ENCODE data around the gene IL1R2. TPM values are rescaled to one million over a fixed set of nuclear protein-coding genes. Genes with fewer than 3 reads are reported as not detected.

IL1R2 gene
- total RNA-seq, 1 donor from 2014 or later, result not detected

DNA sequence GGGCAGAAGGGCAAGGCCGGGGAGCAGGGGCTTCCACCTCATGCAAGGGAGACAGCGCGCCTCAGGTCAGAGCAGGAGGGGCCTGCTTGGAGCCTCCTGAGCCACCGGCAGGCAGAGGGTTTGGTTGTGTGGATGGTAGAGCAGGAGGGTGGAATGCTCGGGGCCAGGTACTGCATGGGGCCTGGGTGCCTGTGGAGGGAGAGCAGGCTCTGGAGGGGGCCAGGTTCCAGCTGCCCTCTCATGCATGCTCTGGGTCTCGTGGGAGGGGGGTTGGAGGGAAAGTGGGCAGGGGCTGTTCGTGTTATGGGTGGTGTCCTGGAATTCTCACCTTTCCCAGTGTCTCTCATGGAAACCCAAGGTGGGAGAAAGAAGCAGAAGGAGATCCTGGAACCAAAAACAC, 3.2 kb upstream of the IL1R2 start:
- H3K4me1 Mint-ChIP-seq (ENCODE audit: low read depth, unreplicated experiment), result peaks cover 3% of the 10 kb centered on the region
- no peak for DNase-seq
- peaks cover 6% of the 10 kb centered on the region for H3K27me3 Mint-ChIP-seq (ENCODE audit: unreplicated experiment)

GRCh38 chr2:101989740-101990460, 1.9 kb upstream of the IL1R2 start:
- TF ChIP-seq, protein P1, sequence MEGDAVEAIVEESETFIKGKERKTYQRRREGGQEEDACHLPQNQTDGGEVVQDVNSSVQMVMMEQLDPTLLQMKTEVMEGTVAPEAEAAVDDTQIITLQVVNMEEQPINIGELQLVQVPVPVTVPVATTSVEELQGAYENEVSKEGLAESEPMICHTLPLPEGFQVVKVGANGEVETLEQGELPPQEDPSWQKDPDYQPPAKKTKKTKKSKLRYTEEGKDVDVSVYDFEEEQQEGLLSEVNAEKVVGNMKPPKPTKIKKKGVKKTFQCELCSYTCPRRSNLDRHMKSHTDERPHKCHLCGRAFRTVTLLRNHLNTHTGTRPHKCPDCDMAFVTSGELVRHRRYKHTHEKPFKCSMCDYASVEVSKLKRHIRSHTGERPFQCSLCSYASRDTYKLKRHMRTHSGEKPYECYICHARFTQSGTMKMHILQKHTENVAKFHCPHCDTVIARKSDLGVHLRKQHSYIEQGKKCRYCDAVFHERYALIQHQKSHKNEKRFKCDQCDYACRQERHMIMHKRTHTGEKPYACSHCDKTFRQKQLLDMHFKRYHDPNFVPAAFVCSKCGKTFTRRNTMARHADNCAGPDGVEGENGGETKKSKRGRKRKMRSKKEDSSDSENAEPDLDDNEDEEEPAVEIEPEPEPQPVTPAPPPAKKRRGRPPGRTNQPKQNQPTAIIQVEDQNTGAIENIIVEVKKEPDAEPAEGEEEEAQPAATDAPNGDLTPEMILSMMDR (IDR thresholded peaks at IDR 0.05; ENCODE audit: partially characterized antibody, unreplicated experiment), result no peak
- Mint-ChIP-seq H3K27ac (ENCODE audit: unreplicated experiment) (no peak overlapping the region), H3K36me3 (ENCODE audit: unreplicated experiment) (peaks cover 5% of the 10 kb centered on the region), H3K9me3 (ENCODE audit: unreplicated experiment) (peaks cover 5% of the 10 kb centered on the region), H3K4me1 (ENCODE audit: low read depth, unreplicated experiment) (peaks cover 3% of the 10 kb centered on the region), H3K27me3 (ENCODE audit: unreplicated experiment) (peaks cover 6% of the 10 kb centered on the region), H3K4me3 (ENCODE audit: unreplicated experiment) (no peak overlapping the region)
- no peak for DNase-seq

More for the DNA sequence above, 3.2 kb upstream of the IL1R2 start:
- no peak overlapping the region for H3K27ac Mint-ChIP-seq (ENCODE audit: unreplicated experiment)
- TF ChIP-seq, protein P1 (IDR thresholded peaks at IDR 0.05; ENCODE audit: partially characterized antibody, unreplicated experiment), result no peak
- H3K9me3 Mint-ChIP-seq (ENCODE audit: unreplicated experiment), result peaks cover 2% of the 10 kb centered on the region
- no peaks in the 10 kb centered on the region for H3K36me3 Mint-ChIP-seq (ENCODE audit: unreplicated experiment)
- no peak overlapping the region for H3K4me3 Mint-ChIP-seq (ENCODE audit: unreplicated experiment)

GRCh38 chr2:101993772-101994171, 2.0 kb downstream of the IL1R2 start:
- H3K4me3 Mint-ChIP-seq (ENCODE audit: unreplicated experiment), result no peak overlapping the region
- no peak for DNase-seq
- peaks cover 2% of the 10 kb centered on the region for H3K9me3 Mint-ChIP-seq (ENCODE audit: unreplicated experiment)
- no peaks in the 10 kb centered on the region for H3K4me1 Mint-ChIP-seq (ENCODE audit: low read depth, unreplicated experiment)
- peaks cover 6% of the 10 kb centered on the region for H3K36me3 Mint-ChIP-seq (ENCODE audit: unreplicated experiment)
- no peak overlapping the region for H3K27ac Mint-ChIP-seq (ENCODE audit: unreplicated experiment)
- H3K27me3 Mint-ChIP-seq (ENCODE audit: unreplicated experiment), result peaks cover 6% of the 10 kb centered on the region
- TF ChIP-seq, protein P1 (IDR thresholded peaks at IDR 0.05; ENCODE audit: partially characterized antibody, unreplicated experiment), result no peak

- Mint-ChIP-seq H3K27ac (ENCODE audit: unreplicated experiment) (no peak overlapping the region), H3K4me1 (ENCODE audit: low read depth, unreplicated experiment) (no peaks in the 10 kb centered on the region), H3K27me3 (ENCODE audit: unreplicated experiment) (peaks cover 6% of the 10 kb centered on the region), H3K9me3 (ENCODE audit: unreplicated experiment) (peaks cover 2% of the 10 kb centered on the region), H3K4me3 (ENCODE audit: unreplicated experiment) (no peak overlapping the region), H3K36me3 (ENCODE audit: unreplicated experiment) (peaks cover 6% of the 10 kb centered on the region)
- TF ChIP-seq, protein P1 (IDR thresholded peaks at IDR 0.05; ENCODE audit: partially characterized antibody, unreplicated experiment), result no peak
- no peak for DNase-seq
These were observed 3.3 kb downstream of the IL1R2 start for GRCh38 chr2:101995019-101995418.

DNA sequence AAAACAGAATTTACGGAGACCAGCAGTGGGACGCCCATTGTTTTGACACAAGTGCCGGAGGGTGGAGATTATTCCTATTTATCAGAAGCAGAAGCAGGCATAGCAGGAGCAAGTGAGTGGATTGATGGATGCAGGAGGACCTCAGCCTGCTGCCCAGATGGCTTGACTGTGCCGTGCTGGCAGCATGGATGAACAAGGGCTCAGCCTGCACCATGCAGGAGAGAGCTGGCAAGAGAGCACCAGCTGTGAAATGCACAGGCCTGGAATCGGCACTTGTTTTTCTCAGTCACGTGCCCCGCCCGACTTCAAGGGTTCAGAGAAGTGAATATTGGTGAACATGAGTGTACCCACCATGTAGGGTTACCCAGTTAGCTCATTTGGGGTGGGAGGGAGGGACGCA, 4.0 kb downstream of the IL1R2 start:
- H3K27me3 Mint-ChIP-seq (ENCODE audit: unreplicated experiment), result peaks cover 4% of the 10 kb centered on the region
- no peak overlapping the region for H3K4me3 Mint-ChIP-seq (ENCODE audit: unreplicated experiment)
- no peaks in the 10 kb centered on the region for H3K4me1 Mint-ChIP-seq (ENCODE audit: low read depth, unreplicated experiment)
- no peak overlapping the region for H3K27ac Mint-ChIP-seq (ENCODE audit: unreplicated experiment)
- H3K9me3 Mint-ChIP-seq (ENCODE audit: unreplicated experiment), result peaks cover 2% of the 10 kb centered on the region
- no peak for DNase-seq
- TF ChIP-seq, protein P1 (IDR thresholded peaks at IDR 0.05; ENCODE audit: partially characterized antibody, unreplicated experiment), result no peak
- peaks cover 6% of the 10 kb centered on the region for H3K36me3 Mint-ChIP-seq (ENCODE audit: unreplicated experiment)
